SK-N-SH (cell line): Measurements from ENCODE around the gene TUBA8.

Experiments used
- CTCF ChIP-seq: fragments of 200-600 bp; sonication (generic); IDR thresholded peaks from 2 replicates; pipeline ENCODE4 v1.6.1; 2017; ENCODE audit warnings: antibody characterized with exemption, mild to moderate bottlenecking, moderate library complexity
- EZH2phosphoT487 ChIP-seq: fragments of 200-600 bp; sonication (generic); IDR thresholded peaks from 2 replicates; pipeline ENCODE4 v1.6.1; 2017; ENCODE audit warnings: low read depth, mixed run types, mild to moderate bottlenecking, antibody characterized with exemption, moderate library complexity, borderline replicate concordance
- MEF2A ChIP-seq: IDR thresholded peaks from 2 replicates; pipeline ENCODE4 v1.4.0; 2012; ENCODE audit warnings: low read depth, borderline replicate concordance
- TCF12 ChIP-seq: IDR thresholded peaks from 2 replicates; pipeline ENCODE4 v1.4.0; 2012
- TEAD4 ChIP-seq: IDR thresholded peaks from 2 replicates; pipeline ENCODE4 v1.4.0; 2012; ENCODE audit warnings: mild to moderate bottlenecking, borderline replicate concordance; ENCODE audit not compliant: insufficient read depth

- TF ChIP-seq MEF2A = no peak
- no peak for TF ChIP-seq EZH2phosphoT487
- no peak for TF ChIP-seq TCF12
- no peak for TF ChIP-seq TEAD4
- TF ChIP-seq CTCF = no peak
Measured at GRCh38 chr22:18144105-18144504, 33.5 kb downstream of the TUBA8 start.
